BE2C (cell line): ENCODE results near the gene RASSF8.

Experiments
- DNase-seq: peaks from one replicate; pipeline ENCODE4 v3.0.0-alpha.2; 2020
- H3K27me3 ChIP-seq: fragments of 250-450 bp; sonication (Bioruptor Pico); 2 replicates; pipeline ENCODE4 v1.5.1; 2020; ENCODE audit warnings: mild to moderate bottlenecking
- H3K36me3 ChIP-seq: fragments of 250-450 bp; sonication (Bioruptor Pico); 2 replicates; pipeline ENCODE4 v1.5.1; 2020; ENCODE audit warnings: mild to moderate bottlenecking
- H3K4me1 ChIP-seq: fragments of 250-450 bp; sonication (Bioruptor Pico); 2 replicates; pipeline ENCODE4 v1.5.1; 2020
- H3K4me3 ChIP-seq: 2 replicates; pipeline ENCODE4 v1.5.1; 2011; ENCODE audit warnings: low read depth, low read length
- H3K9me3 ChIP-seq: fragments of 250-450 bp; sonication (Bioruptor Pico); 2 replicates; pipeline ENCODE4 v1.5.1; 2020
- CTCF ChIP-seq: IDR thresholded peaks from 2 replicates; pipeline ENCODE4 v1.5.1; 2012; ENCODE audit warnings: mild to moderate bottlenecking, low read depth, low read length

RASSF8 gene

DNA sequence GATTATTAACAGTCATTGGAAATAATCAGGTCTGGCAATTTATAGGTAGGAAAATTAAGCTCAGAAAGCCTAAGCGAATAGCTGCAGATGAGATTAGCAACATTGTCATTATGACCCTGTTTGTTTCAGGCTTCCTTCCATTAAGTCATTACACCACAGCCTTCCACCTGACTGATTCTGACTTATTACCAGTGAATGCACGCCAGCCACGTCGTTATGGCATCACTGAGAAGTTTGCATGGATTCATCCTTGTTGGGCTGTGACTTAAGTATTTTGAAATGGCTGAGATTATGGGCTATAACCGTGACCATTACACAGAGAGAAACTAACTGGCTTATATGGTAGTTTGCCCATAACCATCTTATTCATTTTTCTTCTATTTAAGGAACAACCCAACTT, 18.6 kb downstream of the RASSF8 start:
- no peaks in the 10 kb centered on the region for H3K36me3 ChIP-seq
- TF ChIP-seq CTCF = no peak
- no peaks in the 10 kb centered on the region for H3K9me3 ChIP-seq
- no peaks in the 10 kb centered on the region for H3K4me1 ChIP-seq
- no peaks in the 10 kb centered on the region for H3K27me3 ChIP-seq
- H3K4me3 ChIP-seq = no peak overlapping the region
- no peak for DNase-seq

DNA sequence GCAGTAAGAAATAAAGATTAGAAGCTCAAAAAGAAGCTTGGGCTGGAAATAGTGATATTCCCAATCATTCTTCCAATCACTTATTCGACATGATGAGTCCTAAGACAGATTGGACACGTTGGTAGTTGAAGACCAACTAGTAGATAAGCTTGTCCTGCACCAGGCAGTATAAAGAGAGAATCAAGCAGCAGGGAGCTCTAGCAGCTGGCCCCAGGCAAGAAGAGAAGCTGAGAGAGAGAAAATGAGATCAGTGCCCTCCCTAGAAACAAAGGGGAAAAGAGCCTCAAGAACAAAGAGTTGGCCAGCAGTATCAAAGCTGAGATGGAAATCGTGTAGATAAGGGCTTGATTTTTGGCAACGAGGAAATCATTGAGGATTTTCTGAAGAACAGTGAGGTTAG, 20.6 kb downstream of the RASSF8 start:
- no peak for DNase-seq
- no peaks in the 10 kb centered on the region for H3K27me3 ChIP-seq
- no peaks in the 10 kb centered on the region for H3K36me3 ChIP-seq
- no peaks in the 10 kb centered on the region for H3K9me3 ChIP-seq
- H3K4me1 ChIP-seq = no peaks in the 10 kb centered on the region
- no peak overlapping the region for H3K4me3 ChIP-seq
- TF ChIP-seq CTCF = no peak

- no peak for TF ChIP-seq CTCF
- Histone ChIP-seq H3K4me1 (no peaks in the 10 kb centered on the region), H3K4me3 (no peak overlapping the region), H3K27me3 (no peaks in the 10 kb centered on the region), H3K9me3 (no peaks in the 10 kb centered on the region), H3K36me3 (no peaks in the 10 kb centered on the region)
- no peak for DNase-seq
These were observed 21.1 kb downstream of the RASSF8 start for GRCh38 chr12:25979563-25979962.

- no peaks in the 10 kb centered on the region for H3K27me3 ChIP-seq
- H3K9me3 ChIP-seq = no peaks in the 10 kb centered on the region
- no peak for DNase-seq
- TF ChIP-seq CTCF = no peak
- no peak overlapping the region for H3K4me3 ChIP-seq
- no peaks in the 10 kb centered on the region for H3K4me1 ChIP-seq
- no peaks in the 10 kb centered on the region for H3K36me3 ChIP-seq
These were observed 21.6 kb downstream of the RASSF8 start for GRCh38 chr12:25980035-25980434.

DNA sequence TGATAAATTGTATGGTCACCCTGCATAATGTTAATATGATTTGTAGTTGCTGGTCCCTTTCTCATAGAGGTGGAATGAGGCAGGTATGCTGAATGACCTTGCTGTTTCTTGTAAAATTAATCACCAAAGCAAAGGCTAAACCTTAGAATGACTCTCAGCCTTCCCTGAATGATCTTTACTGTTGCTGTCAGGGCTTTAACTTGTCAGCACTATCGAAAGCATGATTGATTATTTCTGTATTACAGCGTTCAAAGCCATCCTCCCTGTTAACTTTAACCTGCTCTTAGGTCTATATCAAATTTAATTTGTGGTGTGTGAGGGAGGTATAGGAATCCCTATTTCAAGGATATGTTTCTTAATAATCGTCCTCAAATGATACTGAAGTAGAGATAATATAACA, 23.1 kb downstream of the RASSF8 start:
- Histone ChIP-seq H3K27me3 (no peaks in the 10 kb centered on the region), H3K4me3 (no peak overlapping the region), H3K9me3 (no peaks in the 10 kb centered on the region), H3K36me3 (no peaks in the 10 kb centered on the region), H3K4me1 (no peaks in the 10 kb centered on the region)
- no peak for DNase-seq
- TF ChIP-seq CTCF = no peak

GRCh38 chr12:25982416-25982815, 23.9 kb downstream of the RASSF8 start:
- H3K4me1 ChIP-seq = no peaks in the 10 kb centered on the region
- no peaks in the 10 kb centered on the region for H3K9me3 ChIP-seq
- no peak overlapping the region for H3K4me3 ChIP-seq
- DNase-seq = no peak
- TF ChIP-seq CTCF = no peak
- H3K36me3 ChIP-seq = no peaks in the 10 kb centered on the region
- no peaks in the 10 kb centered on the region for H3K27me3 ChIP-seq
